ENCODE results near the gene SLC39A13.

Gene SLC39A13

DNA sequence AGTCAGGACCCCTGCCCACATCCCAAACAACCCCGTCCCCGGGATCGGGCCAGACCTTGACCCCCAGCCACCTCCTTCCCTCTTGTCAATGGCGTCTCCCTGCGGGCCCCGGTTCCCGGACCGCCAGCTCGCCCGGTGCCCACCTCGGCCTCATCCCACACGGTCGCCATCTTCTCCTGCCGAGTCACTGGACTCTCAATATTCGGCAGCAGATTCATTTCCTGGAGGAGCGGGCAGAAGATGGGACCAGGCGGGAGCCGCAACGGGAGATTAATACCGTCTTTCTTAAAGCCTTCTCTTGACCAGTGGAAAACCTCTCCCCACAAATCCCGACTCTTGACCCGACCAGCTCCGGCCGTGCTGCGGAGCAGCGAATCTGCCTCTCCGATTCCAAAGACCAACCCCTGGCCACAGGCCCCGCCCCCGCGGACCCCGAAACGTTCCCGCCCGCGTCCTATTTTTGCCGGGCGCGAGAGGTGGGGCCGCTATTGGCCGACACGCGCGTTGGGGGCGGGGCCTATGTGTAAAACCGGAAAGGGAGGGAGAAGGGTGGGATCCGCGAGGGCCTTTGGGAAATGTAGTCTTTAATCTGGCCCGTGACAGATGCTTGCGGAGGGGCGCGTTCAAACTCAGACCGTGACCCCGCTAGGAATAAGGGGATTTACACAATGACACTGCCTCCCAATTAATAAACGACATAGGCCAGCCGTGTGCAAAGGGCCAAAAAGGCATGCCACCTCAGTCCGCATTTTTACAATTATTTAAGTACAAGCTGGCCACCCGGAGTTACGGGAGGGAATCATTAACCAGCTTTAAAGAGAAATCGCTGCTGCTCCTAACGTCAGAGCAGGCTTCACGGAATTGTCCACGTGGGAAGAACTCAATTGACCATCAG is 17.9 kb downstream of the SLC39A13 start, which contains the start of gene PSMC3:
PSMC3 (minus strand) TSS at position 378 of the 895 bp plus-strand sequence; CDS start at position 218, 160 bp downstream.
- H3K4me3 ChIP-seq (ENCODE audit: low read depth in 1 of 2, low read length in 2 of 2) = peak within 1 kb of the TSS; percentile 94 to 100
- ATAC-seq (ENCODE audit: insufficient read depth, low read depth) (peak; percentile 89), DNase-seq (peak; percentile 97)
- H3K36me3 ChIP-seq (ENCODE audit: insufficient read depth, low read length) = peaks cover 43% of the 10 kb centered on the region
- no peaks in the 10 kb centered on the region for H3K9me3 ChIP-seq (ENCODE audit: insufficient read depth, low read length, severe bottlenecking)
- H3K4me2 ChIP-seq (ENCODE audit: insufficient read depth, low read length) = peak within 1 kb of the TSS; percentile 85
- peaks cover 37% of the 10 kb centered on the region for H3K79me2 ChIP-seq (ENCODE audit: insufficient read depth, low read length)
- no peak for TF ChIP-seq EZH2 (IDR thresholded peaks at IDR 0.05; ENCODE audit: borderline replicate concordance, low read depth, low read length, severe bottlenecking)
- TF ChIP-seq, protein P1, sequence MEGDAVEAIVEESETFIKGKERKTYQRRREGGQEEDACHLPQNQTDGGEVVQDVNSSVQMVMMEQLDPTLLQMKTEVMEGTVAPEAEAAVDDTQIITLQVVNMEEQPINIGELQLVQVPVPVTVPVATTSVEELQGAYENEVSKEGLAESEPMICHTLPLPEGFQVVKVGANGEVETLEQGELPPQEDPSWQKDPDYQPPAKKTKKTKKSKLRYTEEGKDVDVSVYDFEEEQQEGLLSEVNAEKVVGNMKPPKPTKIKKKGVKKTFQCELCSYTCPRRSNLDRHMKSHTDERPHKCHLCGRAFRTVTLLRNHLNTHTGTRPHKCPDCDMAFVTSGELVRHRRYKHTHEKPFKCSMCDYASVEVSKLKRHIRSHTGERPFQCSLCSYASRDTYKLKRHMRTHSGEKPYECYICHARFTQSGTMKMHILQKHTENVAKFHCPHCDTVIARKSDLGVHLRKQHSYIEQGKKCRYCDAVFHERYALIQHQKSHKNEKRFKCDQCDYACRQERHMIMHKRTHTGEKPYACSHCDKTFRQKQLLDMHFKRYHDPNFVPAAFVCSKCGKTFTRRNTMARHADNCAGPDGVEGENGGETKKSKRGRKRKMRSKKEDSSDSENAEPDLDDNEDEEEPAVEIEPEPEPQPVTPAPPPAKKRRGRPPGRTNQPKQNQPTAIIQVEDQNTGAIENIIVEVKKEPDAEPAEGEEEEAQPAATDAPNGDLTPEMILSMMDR (IDR thresholded peaks at IDR 0.05; ENCODE audit: borderline replicate concordance, extremely low read depth, low read length, poor library complexity, severe bottlenecking) = no peak
- peak within 1 kb of the TSS; percentile 99 for H2AFZ ChIP-seq (ENCODE audit: low read depth, low read length)
- H3K27ac ChIP-seq (ENCODE audit: low read length) = peak within 1 kb of the TSS; percentile 100
- no peaks in the 10 kb centered on the region for H3K27me3 ChIP-seq (ENCODE audit: insufficient read depth, low read length, poor library complexity)
- peaks cover 12% of the 10 kb centered on the region for H4K20me1 ChIP-seq (ENCODE audit: insufficient read depth, low read length)
- peak within 1 kb of the TSS; percentile 96 for H3K9ac ChIP-seq (ENCODE audit: low read depth, low read length)
- H3K4me1 ChIP-seq (ENCODE audit: insufficient read depth, low read length) = peaks cover 32% of the 10 kb centered on the region

DNA sequence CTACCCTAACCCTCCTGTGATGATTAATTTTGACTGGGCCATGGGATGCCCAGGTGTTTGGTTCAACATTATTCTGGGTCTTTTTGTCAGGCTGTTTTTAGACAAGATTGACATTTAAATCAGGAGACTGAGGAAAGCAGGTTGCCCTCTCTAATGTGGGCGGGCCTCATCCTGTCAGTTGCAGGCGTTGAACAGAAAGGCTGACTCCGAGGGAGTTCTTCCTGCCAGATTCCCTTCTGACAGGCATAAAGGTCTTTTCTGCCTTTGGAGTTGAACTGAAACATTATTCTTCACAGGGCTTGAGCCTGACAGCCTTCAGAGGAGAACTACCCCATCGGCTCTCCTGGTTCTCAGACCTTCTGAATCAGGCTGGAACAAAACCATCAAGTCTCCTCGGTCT is 22.1 kb downstream of the SLC39A13 start:
- H3K27me3 ChIP-seq (ENCODE audit: insufficient read depth, low read length, poor library complexity) = no peaks in the 10 kb centered on the region
- ATAC-seq (ENCODE audit: insufficient read depth, low read depth) (no peak), DNase-seq (no peak)
- H3K79me2 ChIP-seq (ENCODE audit: insufficient read depth, low read length) = peaks cover 7% of the 10 kb centered on the region
- H3K4me1 ChIP-seq (ENCODE audit: insufficient read depth, low read length) = peaks cover 7% of the 10 kb centered on the region
- no peak overlapping the region for H3K4me2 ChIP-seq (ENCODE audit: insufficient read depth, low read length)
- H3K4me3 ChIP-seq (ENCODE audit: low read depth in 1 of 2, low read length in 2 of 2) = no peak overlapping the region
- TF ChIP-seq, protein P1 (IDR thresholded peaks at IDR 0.05; ENCODE audit: borderline replicate concordance, extremely low read depth, low read length, poor library complexity, severe bottlenecking) = no peak
- no peak for TF ChIP-seq EZH2 (IDR thresholded peaks at IDR 0.05; ENCODE audit: borderline replicate concordance, low read depth, low read length, severe bottlenecking)
- H3K27ac ChIP-seq (ENCODE audit: low read length) = no peak overlapping the region
- H3K9ac ChIP-seq (ENCODE audit: low read depth, low read length) = no peak overlapping the region
- no peaks in the 10 kb centered on the region for H4K20me1 ChIP-seq (ENCODE audit: insufficient read depth, low read length)
- H3K9me3 ChIP-seq (ENCODE audit: insufficient read depth, low read length, severe bottlenecking) = no peaks in the 10 kb centered on the region
- peaks cover 2% of the 10 kb centered on the region; the same call in 1 of the 2 replicates for H3K36me3 ChIP-seq (ENCODE audit: insufficient read depth, low read length)
- H2AFZ ChIP-seq (ENCODE audit: low read depth, low read length) = no peak overlapping the region

DNA sequence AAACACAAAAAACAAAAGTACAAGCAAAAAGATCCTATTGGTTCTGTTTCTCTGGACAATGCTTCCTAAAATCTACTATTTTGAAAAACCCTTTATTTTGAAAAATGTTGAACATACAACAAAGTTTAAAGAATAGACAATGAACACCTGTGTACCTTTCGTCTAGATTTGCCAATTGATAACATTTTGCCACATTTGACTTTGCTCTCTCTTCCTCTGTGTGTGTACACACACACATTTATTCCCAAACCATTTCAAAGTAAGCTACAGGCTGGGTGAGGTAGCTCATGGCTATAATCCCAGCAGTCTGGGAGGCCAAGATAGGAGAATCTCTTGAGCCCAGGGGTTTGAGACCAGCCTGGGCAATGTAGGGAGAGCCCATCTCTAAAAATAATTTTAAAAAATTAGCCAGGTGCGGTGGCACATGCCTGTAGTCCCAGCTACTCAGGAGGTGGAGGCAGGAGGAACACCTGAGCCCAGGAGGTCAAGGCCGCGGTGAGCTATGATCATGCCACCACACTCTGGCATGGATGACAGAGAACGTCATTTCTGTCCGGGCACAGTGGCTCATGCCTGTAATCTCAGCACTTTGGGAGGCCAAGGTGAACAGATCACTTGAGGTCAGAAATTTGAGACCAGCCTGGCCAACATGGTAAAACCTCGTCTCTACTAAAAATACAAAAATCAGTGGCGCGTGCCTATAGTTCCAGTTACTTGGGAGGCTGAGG is 23.1 kb downstream of the SLC39A13 start:
- H3K4me3 ChIP-seq (ENCODE audit: low read depth in 1 of 2, low read length in 2 of 2) = no peak overlapping the region
- H4K20me1 ChIP-seq (ENCODE audit: insufficient read depth, low read length) = no peaks in the 10 kb centered on the region
- no peak overlapping the region for H3K9ac ChIP-seq (ENCODE audit: low read depth, low read length)
- TF ChIP-seq EZH2 (IDR thresholded peaks at IDR 0.05; ENCODE audit: borderline replicate concordance, low read depth, low read length, severe bottlenecking) = no peak
- TF ChIP-seq, protein P1 (IDR thresholded peaks at IDR 0.05; ENCODE audit: borderline replicate concordance, extremely low read depth, low read length, poor library complexity, severe bottlenecking) = no peak
- no peaks in the 10 kb centered on the region for H3K27me3 ChIP-seq (ENCODE audit: insufficient read depth, low read length, poor library complexity)
- H3K36me3 ChIP-seq (ENCODE audit: insufficient read depth, low read length) = no peaks in the 10 kb centered on the region
- H3K27ac ChIP-seq (ENCODE audit: low read length) = no peak overlapping the region
- no peaks in the 10 kb centered on the region for H3K79me2 ChIP-seq (ENCODE audit: insufficient read depth, low read length)
- H3K4me2 ChIP-seq (ENCODE audit: insufficient read depth, low read length) = no peak overlapping the region
- H3K4me1 ChIP-seq (ENCODE audit: insufficient read depth, low read length) = peaks cover 7% of the 10 kb centered on the region
- ATAC-seq (ENCODE audit: insufficient read depth, low read depth) = no peak
- H2AFZ ChIP-seq (ENCODE audit: low read depth, low read length) = no peak overlapping the region
- no peaks in the 10 kb centered on the region for H3K9me3 ChIP-seq (ENCODE audit: insufficient read depth, low read length, severe bottlenecking)
- no peak for DNase-seq
